Activated CD8-positive, alpha-beta memory T cell treated with anti-CD3 and anti-CD28 coated beads for 24 hours (primary cell): Measurements from ENCODE around the gene FRAS1.
"Not testable (repeated sequence)": the region's sequence is repeated elsewhere in the genome, so short reads cannot be mapped to it uniquely, and the experiment has no call there.

ENCODE experiments used
- DNase-seq: peaks from one replicate; pipeline ENCODE4 v3.0.0-alpha.2; 2020

The FRAS1 gene

DNA sequence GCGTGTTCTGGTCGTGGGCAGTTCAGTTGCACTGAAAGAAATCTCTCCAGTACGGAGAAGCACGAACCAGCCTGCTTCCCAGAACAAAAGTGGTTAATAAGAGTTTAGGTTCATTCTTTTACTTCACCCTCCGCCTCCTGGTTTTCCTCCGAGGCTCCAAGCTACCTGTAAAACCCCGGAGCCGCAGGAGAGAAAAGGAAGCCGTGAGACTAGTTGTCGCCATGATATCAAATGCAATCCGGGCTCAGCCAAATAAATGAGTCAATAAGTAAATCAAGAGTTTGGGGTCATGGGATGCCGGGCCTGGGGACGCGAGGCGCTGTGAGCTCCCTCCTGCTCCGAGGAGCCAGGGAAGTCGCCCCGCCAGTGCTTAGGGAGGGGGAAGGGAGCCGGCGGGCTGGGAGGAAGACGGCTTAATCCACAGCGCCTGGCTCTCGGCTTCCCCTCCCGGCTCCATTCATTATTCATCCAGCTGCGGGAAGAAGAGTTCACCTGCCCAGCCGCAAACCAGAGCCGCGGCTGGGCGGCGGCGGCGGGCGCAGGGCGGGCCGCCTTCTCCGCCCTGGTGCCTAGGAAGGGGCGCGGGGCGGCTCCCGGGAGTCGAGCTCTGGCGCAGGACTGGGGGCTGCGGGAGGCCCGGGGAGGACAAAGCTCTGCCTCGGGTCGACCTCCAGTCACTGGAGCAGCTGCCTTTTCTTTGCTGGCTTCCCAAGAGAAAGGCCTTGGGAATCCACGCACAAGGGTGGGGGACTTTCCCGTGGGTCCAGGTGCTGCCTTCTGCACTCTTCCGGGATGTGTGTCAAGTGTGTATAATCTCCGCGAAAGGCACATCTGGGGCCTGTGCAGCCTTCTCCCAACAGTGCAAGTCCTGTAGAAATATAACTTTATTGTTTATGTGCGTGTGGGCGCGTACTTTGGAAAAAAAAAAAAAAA is 1.7 kb downstream of the FRAS1 start:
- peak; percentile 60 for DNase-seq

GRCh38 chr4:78059524-78059889 is 2.4 kb downstream of the FRAS1 start:
- DNase-seq, result no peak

- no peak for DNase-seq
These were observed 2.8 kb downstream of the FRAS1 start for GRCh38 chr4:78059938-78060337.

DNA sequence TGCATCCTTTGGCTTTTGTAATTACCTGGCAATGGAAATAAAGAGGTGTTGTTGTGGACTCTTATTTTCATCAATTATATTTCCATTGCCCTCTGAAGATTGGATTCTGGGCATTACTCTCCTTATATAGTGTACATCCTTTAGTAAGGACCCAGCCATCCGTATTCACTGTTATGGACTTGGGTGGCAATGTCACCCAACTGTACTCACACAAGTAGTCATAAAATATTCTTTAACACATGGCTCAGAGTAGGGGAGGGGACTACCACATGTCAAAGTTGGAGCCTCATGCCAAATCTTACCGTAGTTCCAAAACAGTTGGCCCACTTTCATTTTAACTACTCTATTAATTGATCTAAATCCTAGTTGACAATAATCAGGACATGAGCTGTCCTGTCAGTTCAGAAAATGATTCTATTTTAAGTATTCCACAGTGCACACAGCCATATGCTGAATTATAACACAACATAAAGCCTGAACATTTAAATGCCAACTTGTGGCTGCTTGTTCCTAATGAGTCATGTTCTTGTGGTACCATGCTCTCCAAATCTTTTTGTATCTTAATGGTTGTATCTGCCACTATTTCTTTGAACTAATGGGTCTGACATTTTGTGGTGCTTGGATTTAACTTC is 4.9 kb downstream of the FRAS1 start:
- DNase-seq, result no peak

GRCh38 chr4:78065508-78066192 is 8.5 kb downstream of the FRAS1 start:
- DNase-seq, result no peak

- no peak for DNase-seq
These were observed 11.4 kb downstream of the FRAS1 start for GRCh38 chr4:78068481-78068880.

- no peak for DNase-seq
These were observed 12.2 kb downstream of the FRAS1 start for GRCh38 chr4:78069319-78069718.

DNA sequence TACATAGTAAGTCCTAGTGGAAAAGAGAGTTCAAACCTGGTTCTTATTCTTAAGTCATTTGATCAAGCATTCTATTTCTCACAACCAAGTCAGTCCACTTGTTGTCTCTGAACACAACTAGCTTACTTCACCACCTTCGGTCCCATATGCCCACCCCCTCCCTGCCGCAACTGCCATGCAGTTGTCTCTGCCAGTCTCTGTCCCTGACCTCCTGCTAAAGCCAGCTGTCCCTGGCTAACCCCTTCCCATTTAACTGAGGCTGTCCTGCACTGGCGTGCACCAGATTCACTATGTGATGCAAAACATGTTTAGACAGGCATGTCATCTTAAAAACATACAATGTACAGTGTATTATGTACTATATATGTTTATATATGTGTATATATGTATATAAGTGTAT is 12.7 kb downstream of the FRAS1 start:
- DNase-seq, result no peak

- no peak for DNase-seq
These were observed 13.7 kb downstream of the FRAS1 start for GRCh38 chr4:78070731-78071282.

DNA sequence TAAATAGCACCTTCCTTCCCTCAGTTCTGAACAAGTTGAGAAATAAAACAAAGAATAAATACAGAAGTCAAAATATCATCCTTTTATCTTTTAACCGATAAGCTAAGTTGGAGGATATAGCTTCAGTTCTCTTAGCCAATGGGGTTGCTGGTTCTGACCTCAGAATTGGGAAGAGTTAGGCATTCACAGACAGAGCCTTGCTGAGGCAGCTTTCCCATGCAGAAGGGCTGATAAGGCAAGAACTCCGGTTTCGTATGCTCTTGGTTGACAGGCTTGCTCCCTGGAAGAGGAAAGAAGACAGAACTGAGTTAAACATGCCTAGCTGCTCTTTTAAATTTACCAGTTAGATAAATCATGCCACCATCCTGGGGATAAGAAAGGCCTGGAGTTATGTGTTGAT is 17.6 kb downstream of the FRAS1 start:
- DNase-seq, result no peak

DNA sequence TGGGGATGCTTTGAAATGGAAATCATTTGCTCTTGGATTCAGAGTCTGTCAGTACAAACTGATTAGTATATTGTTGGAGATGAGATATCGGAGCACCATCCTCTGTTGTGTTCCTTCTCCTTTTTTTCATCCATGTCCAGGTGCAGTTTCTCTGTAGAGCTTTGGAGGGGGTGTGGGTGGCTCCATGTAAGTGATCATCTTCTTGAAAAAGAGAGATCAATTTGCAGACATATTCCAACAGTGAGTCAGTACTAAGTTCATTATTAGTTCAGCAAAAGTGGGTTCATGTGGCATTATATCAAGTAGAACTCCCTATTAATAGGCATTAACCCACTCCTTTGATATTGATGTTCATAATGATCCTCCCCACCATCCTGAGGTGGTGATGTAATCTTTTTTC is 18.9 kb downstream of the FRAS1 start:
- no peak for DNase-seq

DNA sequence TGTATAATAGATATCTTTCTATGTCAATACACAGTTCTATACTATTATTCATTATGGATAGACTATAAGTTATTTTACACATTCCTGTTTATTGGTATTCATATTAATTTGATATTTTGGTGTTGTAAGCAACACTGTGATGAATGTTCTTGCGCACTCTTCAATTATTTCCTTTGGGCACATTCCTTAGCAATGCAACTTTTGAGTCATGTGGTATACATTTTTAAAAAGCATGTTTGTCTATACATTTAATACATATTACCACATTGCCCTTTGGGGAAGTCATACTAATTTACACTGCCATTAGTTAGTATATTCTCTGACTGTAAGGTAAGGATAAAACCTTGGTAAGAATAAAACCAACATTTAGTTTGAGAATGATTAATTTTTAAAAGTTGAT is 21.0 kb downstream of the FRAS1 start:
- no peak for DNase-seq

- no peak for DNase-seq
These were observed 22.8 kb downstream of the FRAS1 start for GRCh38 chr4:78079726-78080430.

DNA sequence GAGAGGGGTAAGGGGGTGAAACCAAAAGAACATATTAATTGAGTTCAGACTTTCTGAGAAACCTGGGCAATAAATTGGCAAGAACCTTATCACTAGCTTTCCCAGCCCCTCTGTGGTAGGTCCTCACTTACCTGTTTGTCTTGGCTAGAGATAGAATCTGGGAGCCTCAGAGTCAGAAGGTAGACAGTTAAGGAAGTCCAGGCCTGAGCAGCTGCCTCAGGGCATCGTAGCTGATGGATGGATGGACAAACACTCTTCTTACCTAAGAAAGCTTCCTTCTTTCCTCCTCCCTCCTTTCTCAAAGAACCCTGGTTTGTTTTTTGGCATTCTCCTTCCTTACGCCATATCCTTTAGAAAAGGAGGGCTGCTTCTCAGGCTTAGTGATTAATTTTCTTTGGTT is 24.4 kb downstream of the FRAS1 start:
- DNase-seq, result no peak

DNA sequence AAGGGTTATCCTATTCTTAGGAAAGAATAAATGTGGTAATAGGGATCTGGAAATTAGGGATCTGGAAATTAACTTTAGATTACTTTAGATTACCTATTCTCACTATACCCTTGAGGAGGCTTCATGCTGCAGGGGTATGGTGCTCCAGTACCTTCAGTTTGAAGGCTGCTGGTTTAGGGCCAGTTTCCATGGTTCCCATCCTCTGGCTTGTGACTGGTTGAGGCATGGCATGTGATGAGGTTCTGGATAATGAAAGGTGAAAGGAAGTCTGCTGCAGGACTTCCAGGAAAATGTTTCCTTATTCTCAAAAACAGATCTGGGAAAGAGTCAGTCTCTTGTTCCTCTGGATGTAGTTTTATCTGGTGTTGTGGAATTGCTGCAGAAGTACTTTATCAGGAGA is 25.9 kb downstream of the FRAS1 start:
- DNase-seq, result no peak

GRCh38 chr4:78091534-78091933 is 34.4 kb downstream of the FRAS1 start:
- no peak for DNase-seq

- DNase-seq, result not testable (repeated sequence)
These were observed 35.2 kb downstream of the FRAS1 start for GRCh38 chr4:78092350-78092749.

DNA sequence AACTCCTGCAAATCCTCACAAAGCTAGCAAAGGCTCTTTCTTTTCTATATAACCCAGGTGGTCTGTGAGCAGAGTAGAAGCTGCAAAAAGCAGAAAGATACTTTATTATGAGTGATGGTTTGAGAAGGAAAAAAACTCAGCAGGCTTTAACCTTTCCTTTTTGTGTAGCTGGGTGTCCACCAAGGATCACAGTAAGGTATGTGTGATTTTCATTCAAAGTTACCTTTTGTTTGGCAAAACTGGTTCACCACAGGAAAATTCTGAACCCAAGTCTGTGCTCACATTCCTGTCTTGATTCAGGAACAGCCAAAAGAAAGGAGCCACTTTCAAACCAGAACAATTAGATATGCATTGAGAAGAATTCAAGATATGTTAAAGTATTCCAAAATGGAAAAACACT is 35.7 kb downstream of the FRAS1 start:
- no peak for DNase-seq

DNA sequence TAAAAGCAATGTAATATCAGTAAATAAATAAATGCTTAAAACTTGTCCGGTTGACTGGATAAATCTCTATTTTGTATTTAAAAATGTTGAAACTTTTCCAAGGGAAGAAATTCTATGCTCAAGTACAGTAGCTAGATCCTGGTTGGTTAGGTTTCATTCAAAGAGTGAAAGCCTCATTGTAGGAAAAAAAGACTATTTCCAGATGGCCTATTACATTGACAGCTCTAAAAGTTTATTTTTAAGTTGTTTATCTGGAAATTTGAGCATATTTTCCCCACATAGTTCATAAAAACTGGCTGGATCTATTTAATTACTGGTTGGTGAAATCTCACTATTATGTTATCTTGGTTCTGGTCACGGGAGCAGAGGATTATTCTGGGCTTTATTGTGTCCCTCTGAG is 38.0 kb downstream of the FRAS1 start:
- no peak for DNase-seq

DNA sequence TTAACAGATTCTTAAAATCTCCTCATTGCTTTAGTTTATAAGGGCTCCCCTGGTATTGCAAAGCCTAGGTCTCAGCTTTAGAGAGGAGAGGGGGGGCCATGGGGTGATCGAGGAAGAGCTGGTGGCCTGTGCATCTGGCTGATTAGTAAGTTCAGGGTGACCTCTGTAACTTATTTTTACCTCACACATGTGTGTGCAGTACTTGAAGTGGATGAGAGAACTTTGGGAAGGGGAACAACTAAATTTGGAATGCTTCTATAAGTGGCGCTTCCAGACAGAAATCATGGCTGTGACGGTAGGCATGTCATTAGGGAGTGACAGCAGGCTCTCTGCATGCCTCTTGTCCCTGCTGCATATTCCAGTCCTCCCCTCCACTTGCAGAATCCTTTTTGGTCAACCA is 41.9 kb downstream of the FRAS1 start:
- DNase-seq, result no peak

GRCh38 chr4:78100060-78100459 is 42.9 kb downstream of the FRAS1 start:
- DNase-seq, result no peak

GRCh38 chr4:78119698-78120097 is 62.6 kb downstream of the FRAS1 start:
- no peak for DNase-seq
